LNCaP clone FGC (cell line): ENCODE results near the gene SLC13A3.

ENCODE experiments used
- DNase-seq: peaks from one replicate; pipeline ENCODE4 v3.0.0-alpha.2; 2011; ENCODE audit warnings: low read depth
- H3K4me3 ChIP-seq: 2 replicates; pipeline ENCODE4 v1.5.1; 2011; ENCODE audit warnings: mild to moderate bottlenecking, low read depth, low read length, control low read depth
- TF ChIP-seq, protein P1 (sequence below): IDR thresholded peaks from 2 replicates; pipeline ENCODE4 v1.5.1; 2012; ENCODE audit warnings: mild to moderate bottlenecking; ENCODE audit not compliant: control insufficient read depth, insufficient read depth; ENCODE audit errors: extremely low read depth

SLC13A3 gene

DNA sequence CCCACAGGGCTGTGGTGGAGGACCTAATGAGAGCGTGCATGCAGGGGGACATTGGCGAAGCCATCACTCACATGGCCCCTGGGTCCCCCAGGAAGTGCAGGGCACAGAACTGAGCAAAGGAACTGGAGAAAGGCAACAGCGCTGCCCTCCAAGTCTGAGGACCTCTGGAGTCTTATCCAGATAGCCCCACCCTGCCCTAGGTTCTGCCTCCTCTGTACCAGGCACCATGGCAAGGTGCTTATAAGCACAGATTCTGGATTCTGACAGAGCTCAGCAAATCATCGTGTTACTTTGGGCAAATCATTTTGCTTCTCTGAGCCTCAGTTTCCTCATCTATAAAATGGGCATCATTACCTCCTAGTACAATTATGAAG is 44.5 kb downstream of the SLC13A3 start:
- no peak for DNase-seq
- TF ChIP-seq, protein P1, sequence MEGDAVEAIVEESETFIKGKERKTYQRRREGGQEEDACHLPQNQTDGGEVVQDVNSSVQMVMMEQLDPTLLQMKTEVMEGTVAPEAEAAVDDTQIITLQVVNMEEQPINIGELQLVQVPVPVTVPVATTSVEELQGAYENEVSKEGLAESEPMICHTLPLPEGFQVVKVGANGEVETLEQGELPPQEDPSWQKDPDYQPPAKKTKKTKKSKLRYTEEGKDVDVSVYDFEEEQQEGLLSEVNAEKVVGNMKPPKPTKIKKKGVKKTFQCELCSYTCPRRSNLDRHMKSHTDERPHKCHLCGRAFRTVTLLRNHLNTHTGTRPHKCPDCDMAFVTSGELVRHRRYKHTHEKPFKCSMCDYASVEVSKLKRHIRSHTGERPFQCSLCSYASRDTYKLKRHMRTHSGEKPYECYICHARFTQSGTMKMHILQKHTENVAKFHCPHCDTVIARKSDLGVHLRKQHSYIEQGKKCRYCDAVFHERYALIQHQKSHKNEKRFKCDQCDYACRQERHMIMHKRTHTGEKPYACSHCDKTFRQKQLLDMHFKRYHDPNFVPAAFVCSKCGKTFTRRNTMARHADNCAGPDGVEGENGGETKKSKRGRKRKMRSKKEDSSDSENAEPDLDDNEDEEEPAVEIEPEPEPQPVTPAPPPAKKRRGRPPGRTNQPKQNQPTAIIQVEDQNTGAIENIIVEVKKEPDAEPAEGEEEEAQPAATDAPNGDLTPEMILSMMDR, result no peak
- no peak overlapping the region for H3K4me3 ChIP-seq

GRCh38 chr20:46605978-46606816 is 45.1 kb downstream of the SLC13A3 start:
- DNase-seq, result no peak
- no peak overlapping the region for H3K4me3 ChIP-seq
- TF ChIP-seq, protein P1, result no peak

DNA sequence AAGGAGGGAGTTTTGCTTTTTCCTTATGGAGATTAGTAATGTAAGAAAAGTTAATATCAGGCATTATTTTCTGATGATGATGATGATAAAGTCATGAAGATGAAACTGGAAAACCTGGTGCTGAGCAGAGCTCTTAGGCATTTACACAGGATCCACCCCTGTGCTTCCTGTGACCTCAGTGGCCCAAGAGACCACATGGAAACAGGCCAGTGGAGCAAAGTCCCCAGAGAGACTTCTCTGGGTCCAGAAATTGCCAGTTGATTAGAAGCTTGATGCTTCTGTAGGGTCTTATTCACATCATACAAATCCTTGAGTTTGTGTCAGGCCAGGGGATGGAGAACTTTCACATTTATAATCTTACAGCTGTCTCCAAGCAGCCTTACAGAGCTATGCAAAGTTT is 46.1 kb downstream of the SLC13A3 start:
- no peak overlapping the region for H3K4me3 ChIP-seq
- TF ChIP-seq, protein P1, result no peak
- DNase-seq, result no peak

- DNase-seq, result no peak
- H3K4me3 ChIP-seq, result no peak overlapping the region
- TF ChIP-seq, protein P1, result no peak
Measured at GRCh38 chr20:46604551-46605133, 46.6 kb downstream of the SLC13A3 start.

- TF ChIP-seq, protein P1, result no peak
- no peak overlapping the region for H3K4me3 ChIP-seq
- DNase-seq, result no peak
Measured at GRCh38 chr20:46602429-46602828, 48.8 kb downstream of the SLC13A3 start.

DNA sequence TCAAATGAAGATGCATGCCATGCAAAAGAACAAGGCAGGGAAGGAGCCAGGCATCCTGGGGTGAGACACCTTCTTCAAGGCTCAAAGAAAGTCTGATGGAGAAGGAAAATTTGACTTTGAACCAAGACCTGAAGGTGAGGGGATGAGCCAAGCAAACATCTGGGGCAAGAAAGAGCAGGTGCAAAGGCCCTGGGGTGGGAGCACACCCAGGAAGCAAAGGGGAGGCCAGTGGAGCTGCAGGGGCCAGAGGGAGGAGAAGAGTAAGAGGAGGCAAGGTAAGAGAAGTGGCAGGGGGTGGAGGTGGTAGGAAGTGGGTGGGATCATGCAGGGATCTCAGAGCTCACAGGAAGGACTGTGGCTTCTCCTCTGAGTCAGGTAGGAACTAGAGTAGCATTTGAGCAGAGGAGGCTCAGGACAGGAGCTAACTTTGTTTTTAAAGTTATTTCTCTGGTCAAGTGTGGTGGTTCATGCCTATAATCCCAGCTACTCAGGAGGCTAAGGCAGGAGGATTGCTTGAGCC is 49.6 kb downstream of the SLC13A3 start:
- TF ChIP-seq, protein P1, result no peak
- no peak for DNase-seq
- H3K4me3 ChIP-seq, result no peak overlapping the region
